HG03159 (cell line): ENCODE measurements around the gene FLNC.

Experiments
- ATAC-seq: cut with Tn5 transposase; IDR thresholded peaks from one replicate; pipeline ENCODE4 v1.9.1; 2021; ENCODE audit warnings: mild to moderate bottlenecking, moderate library complexity; ENCODE audit not compliant: unreplicated experiment

The FLNC gene

GRCh38 chr7:128862571-128863432, 32.6 kb downstream of the FLNC start, which contains the start of gene ATP6V1F:
TSS of gene ATP6V1F (plus strand) at chr7:128862856. CDS start at chr7:128862905, 49 bp downstream.
- ATAC-seq = peak; percentile 83

DNA sequence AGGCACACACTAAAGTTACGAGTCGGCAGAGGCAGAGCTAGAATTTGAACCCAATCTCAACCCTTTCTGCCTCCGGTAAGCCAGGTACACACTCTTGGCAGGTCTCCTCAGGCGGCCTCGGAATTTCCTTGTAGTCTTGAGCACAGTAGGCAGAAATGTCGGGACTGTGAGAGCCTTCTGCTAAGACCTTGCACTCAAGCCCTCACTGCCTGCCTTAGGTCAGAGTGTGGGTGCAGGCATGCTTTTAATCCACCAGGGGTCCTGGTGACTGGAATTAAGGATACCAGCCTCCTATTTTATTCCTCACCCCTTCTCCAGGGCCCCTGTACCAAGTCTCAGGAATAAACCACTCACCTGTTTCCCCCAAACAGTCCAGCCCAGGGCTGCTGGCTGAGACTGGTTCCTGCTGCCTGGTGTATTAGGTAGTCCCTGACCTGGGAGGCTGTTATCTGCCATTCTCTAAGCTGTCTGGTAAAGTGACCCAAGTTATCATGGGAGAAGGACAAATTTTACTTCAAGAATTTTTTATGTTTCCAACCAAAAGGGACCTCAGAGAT, 33.3 kb downstream of the FLNC start:
- ATAC-seq = peak; percentile 46

- no peak for ATAC-seq
Observed at GRCh38 chr7:128865303-128865702, 35.1 kb downstream of the FLNC start.

- ATAC-seq = no peak
Observed at GRCh38 chr7:128865996-128866877, 36.0 kb downstream of the FLNC start.

DNA sequence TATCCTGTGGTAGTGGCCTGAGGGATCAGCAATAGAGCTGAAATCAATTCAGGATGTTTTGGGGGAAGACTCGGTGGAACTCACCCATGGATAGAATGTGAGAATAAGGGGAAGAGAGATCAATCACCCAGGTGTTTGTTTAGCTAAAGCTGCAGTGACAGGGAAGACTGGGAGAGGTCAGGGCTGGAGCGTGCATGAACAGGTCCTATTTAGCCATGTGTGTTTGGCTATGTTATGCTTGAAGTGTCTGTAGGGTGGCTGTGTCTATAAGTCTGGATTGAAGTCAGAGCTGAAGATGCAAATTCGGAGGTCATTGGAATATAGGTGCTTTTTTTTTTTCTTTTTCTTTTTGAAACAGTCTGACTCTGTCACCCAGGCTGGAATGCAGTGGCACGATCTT, 37.0 kb downstream of the FLNC start:
- ATAC-seq = no peak

- ATAC-seq = no peak
Observed at GRCh38 chr7:128867842-128868623, 37.8 kb downstream of the FLNC start.

GRCh38 chr7:128868624-128869137, 38.5 kb downstream of the FLNC start:
- no peak for ATAC-seq

GRCh38 chr7:128869138-128869943, 39.1 kb downstream of the FLNC start:
- peak; percentile 81 for ATAC-seq

GRCh38 chr7:128869944-128870285, 39.7 kb downstream of the FLNC start:
- peak; percentile 10 for ATAC-seq

DNA sequence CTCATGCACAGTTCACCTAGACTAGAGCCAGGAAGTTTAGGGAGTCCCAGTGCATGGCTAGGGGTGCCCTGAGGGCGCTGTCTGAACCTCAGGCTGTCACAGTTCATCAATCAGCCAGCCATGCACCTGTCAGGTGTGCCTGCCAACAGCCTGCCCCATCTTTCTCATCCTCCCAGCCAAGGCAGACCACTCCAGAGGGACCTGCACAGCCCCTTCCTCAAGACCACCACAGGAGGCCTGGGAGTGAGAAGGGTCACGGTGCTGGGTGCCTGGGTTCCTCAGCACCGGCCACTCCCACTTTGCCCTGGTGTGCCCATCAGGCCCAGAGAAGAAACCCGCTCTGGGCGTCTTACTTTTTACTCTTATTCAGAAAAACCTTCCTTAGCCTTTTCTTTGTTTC, 40.8 kb downstream of the FLNC start:
- ATAC-seq = no peak

GRCh38 chr7:128872394-128872824, 42.2 kb downstream of the FLNC start:
- ATAC-seq = no peak

- no peak for ATAC-seq
Observed at GRCh38 chr7:128873234-128873633, 43.0 kb downstream of the FLNC start.

DNA sequence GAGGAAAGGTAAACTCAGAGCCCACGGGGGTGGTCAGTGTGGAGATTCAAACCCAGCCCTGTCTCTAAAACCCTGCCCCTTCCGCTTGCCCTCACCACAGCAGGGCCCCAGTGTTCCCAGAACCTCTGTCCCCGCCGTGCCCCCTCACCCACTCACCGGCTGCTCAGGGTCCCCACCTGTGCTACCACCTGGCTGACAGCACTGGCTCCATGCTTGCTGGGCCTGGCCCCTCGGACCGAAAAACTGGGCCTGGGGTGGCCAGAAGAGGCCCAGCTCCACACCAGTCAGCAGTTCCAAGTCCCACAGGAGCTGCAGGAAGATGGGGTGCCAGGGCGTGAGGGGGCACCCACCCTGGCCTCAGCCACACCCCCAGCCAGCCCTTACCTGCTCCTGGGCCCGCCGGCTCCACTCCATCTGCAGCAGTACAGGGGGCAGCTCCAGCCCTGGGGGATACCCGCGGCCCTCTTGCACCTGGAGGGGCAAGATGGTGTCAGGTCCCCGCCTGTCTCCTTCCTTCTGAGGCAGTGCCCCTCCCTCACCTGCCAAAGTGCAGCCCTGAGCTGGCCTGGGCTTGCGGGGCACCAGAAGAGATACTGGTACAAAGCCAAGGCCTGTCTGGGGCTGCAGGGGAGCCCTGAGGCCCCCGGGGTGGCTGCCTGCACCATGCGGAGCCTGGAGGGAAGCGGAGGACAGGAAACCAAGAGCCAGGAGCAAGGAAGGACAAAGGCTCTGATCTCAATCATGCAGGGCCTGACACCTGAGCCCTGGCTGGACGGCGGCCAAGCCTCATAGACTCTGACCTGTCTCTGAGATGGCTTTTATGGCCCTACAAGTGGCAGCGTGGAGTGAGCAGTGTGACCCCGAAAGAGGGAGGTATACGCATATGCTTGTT, 44.2 kb downstream of the FLNC start:
- ATAC-seq = no peak

DNA sequence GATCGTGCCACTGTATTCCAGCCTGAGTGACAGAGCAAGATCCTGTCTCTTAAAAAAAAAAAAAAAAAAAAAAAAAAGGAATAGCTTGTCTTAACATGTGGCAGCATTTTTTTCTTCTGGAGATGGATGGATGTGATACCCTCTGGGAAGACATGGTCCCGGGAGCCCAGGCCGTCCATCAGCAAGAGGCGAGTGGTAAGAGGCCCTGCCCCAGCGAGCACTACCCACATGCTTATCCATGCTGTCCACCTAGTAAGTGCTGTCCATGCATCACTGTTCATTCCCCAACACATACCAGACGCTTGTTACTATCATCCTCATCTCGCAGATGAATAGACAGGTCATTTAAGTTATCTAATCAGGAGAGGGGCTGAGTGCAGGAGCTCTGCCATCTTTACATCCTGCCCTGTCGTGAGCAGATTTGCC, 45.3 kb downstream of the FLNC start:
- ATAC-seq = no peak

DNA sequence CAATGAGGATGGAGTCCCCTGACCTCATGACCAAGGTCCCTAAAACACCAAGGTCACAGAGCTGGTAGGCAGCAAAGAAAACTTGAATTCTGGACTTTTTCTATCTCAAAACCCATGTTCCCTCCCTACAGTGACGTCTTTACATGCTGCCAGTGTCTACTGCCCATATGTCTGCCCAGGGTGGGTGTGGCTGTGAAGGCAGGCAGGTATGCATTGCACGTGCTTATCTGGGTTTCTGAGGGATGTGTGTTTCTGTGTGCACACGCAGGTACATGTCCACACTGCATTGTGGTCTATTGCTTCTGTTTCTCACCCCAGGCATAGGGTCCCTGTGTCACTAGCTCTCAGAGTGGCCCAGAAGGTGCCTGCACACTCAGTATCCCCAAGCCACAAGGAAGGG, 45.9 kb downstream of the FLNC start:
- no peak for ATAC-seq

DNA sequence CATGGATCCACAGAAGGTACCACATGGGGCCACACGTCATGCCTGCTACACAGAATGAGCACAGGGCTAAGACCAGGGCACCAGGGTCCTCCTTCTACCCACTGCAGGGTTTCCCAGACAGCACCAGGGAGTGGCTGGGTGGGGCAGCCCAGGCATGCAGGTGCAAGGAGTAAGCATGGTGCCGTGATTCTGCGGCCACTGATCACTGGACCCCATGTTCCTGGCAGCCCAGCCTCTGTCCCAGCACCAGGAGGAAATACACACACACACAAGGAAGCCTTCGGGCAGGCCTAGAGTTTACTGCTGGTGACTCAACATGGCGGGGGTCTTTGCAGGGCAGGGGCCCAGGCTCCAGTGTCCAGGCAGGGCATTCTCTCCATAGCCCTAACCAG, 46.4 kb downstream of the FLNC start:
- ATAC-seq = no peak

GRCh38 chr7:128876978-128877755, 47.0 kb downstream of the FLNC start:
- no peak for ATAC-seq

DNA sequence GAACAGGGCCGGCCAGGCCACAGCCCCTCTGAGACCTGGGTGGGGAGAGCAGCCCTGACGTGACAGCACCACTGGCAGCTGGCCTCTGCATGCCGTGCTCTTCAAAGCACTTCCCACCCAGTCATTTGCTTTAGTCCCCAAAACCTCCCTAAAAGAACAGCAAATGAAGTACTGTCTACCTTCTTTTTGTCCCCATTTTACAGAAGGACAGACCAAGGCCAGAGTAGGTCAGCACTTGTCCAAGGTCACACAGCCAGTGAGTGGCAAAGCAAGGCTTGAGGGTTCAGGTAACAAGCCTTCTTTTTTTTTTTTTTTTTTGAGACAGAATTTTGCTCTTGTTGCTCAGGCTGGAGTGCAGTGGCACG, 47.5 kb downstream of the FLNC start:
- no peak for ATAC-seq
